Measurements from ENCODE around the gene ST3GAL3.

The ST3GAL3 gene

GRCh38 chr1:43931711-43932660 is 224.7 kb downstream of the ST3GAL3 start:
- DNase-seq, result no peak

GRCh38 chr1:43932786-43933385 is 225.6 kb downstream of the ST3GAL3 start:
- peak; percentile 28 for DNase-seq

GRCh38 chr1:43933386-43934100 is 226.2 kb downstream of the ST3GAL3 start, which contains the start of gene ARTN:
Gene ARTN, plus strand, starts transcription at chr1:43933801. Its CDS starts 1,856 bp downstream, at chr1:43935657.
- DNase-seq, result peak; percentile 28

GRCh38 chr1:43934101-43934985 is 227.0 kb downstream of the ST3GAL3 start:
- DNase-seq, result peak; percentile 75

- no peak for DNase-seq
These were observed 227.6 kb downstream of the ST3GAL3 start for GRCh38 chr1:43934986-43935324.

GRCh38 chr1:43935711-43936427 is 228.5 kb downstream of the ST3GAL3 start:
- DNase-seq, result no peak

GRCh38 chr1:43936431-43937151 is 229.3 kb downstream of the ST3GAL3 start:
- peak; percentile 18 for DNase-seq

- DNase-seq, result no peak
These were observed 230.0 kb downstream of the ST3GAL3 start for GRCh38 chr1:43937179-43937865.

- no peak for DNase-seq
These were observed 231.0 kb downstream of the ST3GAL3 start for GRCh38 chr1:43938383-43938782.

GRCh38 chr1:43938892-43939587 is 231.7 kb downstream of the ST3GAL3 start:
- DNase-seq, result no peak

- no peak for DNase-seq
These were observed 235.1 kb downstream of the ST3GAL3 start for GRCh38 chr1:43942411-43942810.

GRCh38 chr1:43944860-43945259 is 237.5 kb downstream of the ST3GAL3 start:
- no peak for DNase-seq

- DNase-seq, result no peak
These were observed 238.4 kb downstream of the ST3GAL3 start for GRCh38 chr1:43945674-43946235.

GRCh38 chr1:43946236-43947060 is 239.1 kb downstream of the ST3GAL3 start, which contains the start of gene IPO13:
Gene IPO13, plus strand, starts transcription at chr1:43946950. Its CDS starts 651 bp downstream, at chr1:43947601.
- DNase-seq, result peak; percentile 91

GRCh38 chr1:43947061-43947873 is 239.9 kb downstream of the ST3GAL3 start:
- no peak for DNase-seq

- no peak for DNase-seq
These were observed 240.6 kb downstream of the ST3GAL3 start for GRCh38 chr1:43947874-43948437.

- DNase-seq, result no peak
These were observed 242.3 kb downstream of the ST3GAL3 start for GRCh38 chr1:43949678-43950077.

Data from DMS79 (cell line).